GM19023 (cell line): Measurements from ENCODE around the gene C19orf18.
"Not testable (repeated sequence)": the region's sequence is repeated elsewhere in the genome, so short reads cannot be mapped to it uniquely, and the experiment has no call there.

Experiments used
- ATAC-seq: cut with Tn5 transposase; IDR thresholded peaks from one replicate; pipeline ENCODE4 v1.9.1; 2021; ENCODE audit warnings: mild to moderate bottlenecking, moderate library complexity; ENCODE audit not compliant: unreplicated experiment

The C19orf18 gene

GRCh38 chr19:57974434-57974833 is at the start of gene C19orf18:
Gene C19orf18 (minus strand): TSS chr19:57974534. CDS start chr19:57974432, 102 bp downstream.
- ATAC-seq = no peak

GRCh38 chr19:58022283-58022660 is 47.9 kb upstream of the C19orf18 start:
- ATAC-seq = no peak

- no peak for ATAC-seq
Observed at GRCh38 chr19:58021541-58022282, 47.4 kb upstream of the C19orf18 start.

- ATAC-seq = no peak
Observed at GRCh38 chr19:58020129-58020528, 45.8 kb upstream of the C19orf18 start.

GRCh38 chr19:58014141-58014540 is 39.8 kb upstream of the C19orf18 start:
- no peak for ATAC-seq

GRCh38 chr19:58010507-58010906 is 36.2 kb upstream of the C19orf18 start:
- no peak for ATAC-seq

- no peak for ATAC-seq
Observed at GRCh38 chr19:58009666-58010301, 35.5 kb upstream of the C19orf18 start.

- no peak for ATAC-seq
Observed at GRCh38 chr19:58009301-58009665, 34.9 kb upstream of the C19orf18 start.

- ATAC-seq = not testable (repeated sequence)
Observed at GRCh38 chr19:58008877-58009276, 34.5 kb upstream of the C19orf18 start.

- ATAC-seq = no peak
Observed at GRCh38 chr19:58007285-58007684, 33.0 kb upstream of the C19orf18 start.

GRCh38 chr19:58003174-58003828 is 29.0 kb upstream of the C19orf18 start:
- ATAC-seq = no peak

GRCh38 chr19:58002384-58003173 is 28.2 kb upstream of the C19orf18 start, which contains the start of gene ZNF606:
Gene ZNF606 (minus strand): TSS chr19:58002820. CDS start chr19:58001319, 1,501 bp downstream.
- ATAC-seq = peak; percentile 97

- ATAC-seq = no peak
Observed at GRCh38 chr19:58001895-58002369, 27.6 kb upstream of the C19orf18 start.

GRCh38 chr19:58000677-58001076 is 26.3 kb upstream of the C19orf18 start:
- ATAC-seq = no peak

GRCh38 chr19:57992841-57993240 is 18.5 kb upstream of the C19orf18 start:
- ATAC-seq = no peak

GRCh38 chr19:57978586-57979289 is 4.4 kb upstream of the C19orf18 start:
- no peak for ATAC-seq

GRCh38 chr19:57964761-57965160 is 9.6 kb downstream of the C19orf18 start:
- ATAC-seq = no peak

GRCh38 chr19:57961785-57962184 is 12.5 kb downstream of the C19orf18 start:
- ATAC-seq = no peak

- ATAC-seq = no peak
Observed at GRCh38 chr19:57954996-57955395, 19.3 kb downstream of the C19orf18 start.

- ATAC-seq = no peak
Observed at GRCh38 chr19:57949702-57950101, 24.6 kb downstream of the C19orf18 start.
